GM23338 (cell line): ENCODE measurements around the gene TBC1D21. TPM values are rescaled to one million over a fixed set of nuclear protein-coding genes. Genes with fewer than 3 reads are reported as not detected.

Experiments used
- ATAC-seq: fragments of 200-7000 bp; cut with Tn5 transposase; 3 replicates; pipeline ENCODE4 v1.9.1; 2020
- DNase-seq: peaks from one replicate; pipeline ENCODE4 v3.0.0-alpha.2; 2015; ENCODE audit warnings: low spot score
- H2AFZ ChIP-seq: fragments of 200-600 bp; sonication (generic); 2 replicates; pipeline ENCODE4 v1.8.0; 2016; ENCODE audit warnings: antibody characterized with exemption, mild to moderate bottlenecking, moderate library complexity
- H3F3A ChIP-seq: fragments of 200-600 bp; sonication (generic); replicated peaks from 2 replicates; pipeline ENCODE4 v1.8.0; 2017; ENCODE audit warnings: antibody characterized with exemption, mixed run types, low read depth
- H3K27ac ChIP-seq: fragments of 200-600 bp; sonication (generic); 2 replicates; pipeline ENCODE4 v1.6.1; 2016; ENCODE audit warnings: low read depth
- H3K27me3 ChIP-seq: fragments of 200-600 bp; sonication (generic); 2 replicates; pipeline ENCODE4 v1.8.0; 2016; ENCODE audit warnings: mild to moderate bottlenecking, mixed run types, moderate library complexity; ENCODE audit not compliant: insufficient read depth
- H3K36me3 ChIP-seq: fragments of 200-600 bp; sonication (generic); 2 replicates; pipeline ENCODE4 v1.8.0; 2016; ENCODE audit warnings: mild to moderate bottlenecking; ENCODE audit not compliant: insufficient read depth
- H3K4me1 ChIP-seq: fragments of 200-600 bp; sonication (generic); 2 replicates; pipeline ENCODE4 v1.8.0; 2016; ENCODE audit warnings: mild to moderate bottlenecking, moderate library complexity; ENCODE audit not compliant: insufficient read depth
- H3K4me2 ChIP-seq: fragments of 200-600 bp; sonication (generic); 2 replicates; pipeline ENCODE4 v1.7.1; 2017; ENCODE audit warnings: mixed run types
- H3K4me3 ChIP-seq: fragments of 200-600 bp; sonication (generic); 2 replicates; pipeline ENCODE4 v1.6.1; 2016; ENCODE audit warnings: mixed run types
- H3K79me2 ChIP-seq: fragments of 200-600 bp; sonication (generic); replicated peaks from 2 replicates; pipeline ENCODE4 v1.8.0; 2017; ENCODE audit warnings: mild to moderate bottlenecking; ENCODE audit not compliant: insufficient read depth
- H3K9me2 ChIP-seq: fragments of 200-600 bp; sonication (generic); 2 replicates; pipeline ENCODE4 v1.8.0; 2017; ENCODE audit not compliant: insufficient read depth
- H4K20me1 ChIP-seq: fragments of 200-600 bp; sonication (generic); replicated peaks from 2 replicates; pipeline ENCODE4 v1.8.0; 2017; ENCODE audit warnings: mild to moderate bottlenecking; ENCODE audit not compliant: insufficient read depth
- H3K27ac Mint-ChIP-seq: 2 replicates; pipeline ENCODE4 v1.8.0; 2020; ENCODE audit warnings: inconsistent platforms, mild to moderate bottlenecking, moderate library complexity, mixed read lengths
- H3K27me3 Mint-ChIP-seq: 3 replicates; pipeline ENCODE4 v1.8.0; 2022; ENCODE audit warnings: low read depth, mild to moderate bottlenecking, moderate library complexity, mixed read lengths, inconsistent platforms; ENCODE audit not compliant: insufficient read depth, poor library complexity
- H3K36me3 Mint-ChIP-seq: 3 replicates; pipeline ENCODE4 v1.8.0; 2021; ENCODE audit warnings: low read depth, mild to moderate bottlenecking, inconsistent platforms, moderate library complexity, mixed read lengths
- H3K4me1 Mint-ChIP-seq: 3 replicates; pipeline ENCODE4 v1.8.0; 2020; ENCODE audit warnings: mild to moderate bottlenecking, inconsistent platforms, mixed read lengths
- H3K4me3 Mint-ChIP-seq: 3 replicates; pipeline ENCODE4 v1.8.0; 2021; ENCODE audit warnings: moderate library complexity, mild to moderate bottlenecking, inconsistent platforms, mixed read lengths
- H3K9me3 Mint-ChIP-seq: 3 replicates; pipeline ENCODE4 v1.8.0; 2020; ENCODE audit warnings: moderate library complexity, mild to moderate bottlenecking, inconsistent platforms, mixed read lengths
- CREB1 ChIP-seq: fragments of 250-450 bp; sonication (Bioruptor Pico); IDR thresholded peaks from 2 replicates; pipeline ENCODE4 v1.5.0; 2020; ENCODE audit warnings: low read depth, mild to moderate bottlenecking, moderate library complexity
- CTCF ChIP-seq, 2 experiments: fragments of 200-600 bp in 1 of 2; sonication (generic) in 1 of 2; conservative IDR thresholded peaks; 2 replicates each; pipeline versions ENCODE4 v1.5.1 to v1.6.1; 2016 to 2017; ENCODE audit warnings: antibody characterized with exemption in 2 of 2, low read depth in 2 of 2, mild to moderate bottlenecking in 2 of 2, moderate library complexity in 1 of 2
- ETS1 ChIP-seq: IDR thresholded peaks from 2 replicates; pipeline ENCODE4 v1.6.1; 2016; ENCODE audit warnings: antibody characterized with exemption
- EZH2 ChIP-seq: fragments of 200-600 bp; sonication (generic); IDR thresholded peaks from one replicate; pipeline ENCODE4 v1.8.0; 2017; ENCODE audit warnings: antibody characterized with exemption, mild to moderate bottlenecking, low read depth; ENCODE audit not compliant: unreplicated experiment
- EZH2phosphoT487 ChIP-seq: fragments of 200-600 bp; sonication (generic); IDR thresholded peaks from one replicate; pipeline ENCODE4 v1.8.1; 2018; ENCODE audit warnings: antibody characterized with exemption; ENCODE audit not compliant: unreplicated experiment
- JUNB ChIP-seq: IDR thresholded peaks from one replicate; pipeline ENCODE4 v1.6.1; 2016; ENCODE audit warnings: antibody characterized with exemption; ENCODE audit not compliant: unreplicated experiment
- NANOG ChIP-seq: IDR thresholded peaks from 2 replicates; pipeline ENCODE4 v1.6.1; 2016; ENCODE audit warnings: antibody characterized with exemption, borderline replicate concordance
- POLR2AphosphoS5 ChIP-seq: IDR thresholded peaks from 2 replicates; pipeline ENCODE4 v1.6.1; 2016; ENCODE audit warnings: antibody characterized with exemption, low read depth
- REST ChIP-seq: IDR thresholded peaks from one replicate; pipeline ENCODE4 v1.6.1; 2018; ENCODE audit warnings: antibody characterized with exemption; ENCODE audit not compliant: unreplicated experiment
- STAT1 ChIP-seq: IDR thresholded peaks from one replicate; pipeline ENCODE4 v1.6.1; 2016; ENCODE audit warnings: antibody characterized with exemption; ENCODE audit not compliant: unreplicated experiment
- ZNF114 ChIP-seq: fragments of 250-450 bp; sonication (Bioruptor Pico); IDR thresholded peaks from 2 replicates; pipeline ENCODE4 v1.5.0; 2020; ENCODE audit warnings: mild to moderate bottlenecking, moderate library complexity
- ZNF331 ChIP-seq: fragments of 250-450 bp; sonication (Bioruptor Pico); IDR thresholded peaks from 2 replicates; pipeline ENCODE4 v1.5.0; 2020; ENCODE audit warnings: low read depth, mild to moderate bottlenecking, moderate library complexity
- ZNF462 ChIP-seq: fragments of 250-450 bp; sonication (Bioruptor Pico); IDR thresholded peaks from 2 replicates; pipeline ENCODE4 v1.5.0; 2020; ENCODE audit warnings: mild to moderate bottlenecking, moderate library complexity
- polyA plus RNA-seq: library from polyadenylated mRNA; unstranded; fragments of >200 nt; fragmentation: Nextera tagmentation; extraction: Ambion mirVana; gene quantifications from 2 replicates; pipeline ENCODE4 v1.2.1, GENCODE V29; 2016
- total RNA-seq: library from RNA; depleted of rRNA; stranded (reverse); fragments of >200 nt; shearing (Covaris generic); gene quantifications from 2 replicates; pipeline ENCODE4 v1.2.3, GENCODE V29; 2014

Gene TBC1D21
- total and polyA plus RNA-seq, 2 experiments from 2014 or later, result not detected

DNA sequence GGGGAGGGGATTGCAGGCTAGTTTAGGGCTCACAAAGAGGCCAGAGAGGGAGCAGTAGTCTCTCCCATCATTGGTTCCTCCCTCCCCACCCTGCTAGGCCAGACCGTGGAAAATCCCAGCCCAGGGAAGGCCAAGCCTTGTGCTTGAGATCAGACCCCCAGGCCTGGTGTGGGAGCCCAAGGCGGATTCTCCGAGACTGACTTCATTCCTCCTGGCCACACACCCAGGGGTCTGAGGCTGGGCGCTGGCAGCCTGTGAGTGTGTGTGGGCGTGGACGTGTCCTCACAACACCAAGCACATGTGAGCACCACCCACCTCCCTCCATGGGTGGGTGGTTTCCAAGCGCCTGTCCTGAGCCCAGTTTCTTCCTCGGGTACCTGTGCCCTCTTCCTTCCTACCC, 57.0 kb downstream of the TBC1D21 start:
- peaks cover 15% of the 10 kb centered on the region; the same call in 1 of the 2 replicates for H3K27me3 ChIP-seq
- no peak for TF ChIP-seq REST
- no peak for TF ChIP-seq CREB1 (CRISPR knock-in tag)
- no peak for TF ChIP-seq POLR2AphosphoS5
- no peak for TF ChIP-seq EZH2
- no peak for TF ChIP-seq ZNF331 (CRISPR knock-in tag)
- no peak for TF ChIP-seq ZNF462 (CRISPR knock-in tag)
- no peak for TF ChIP-seq ZNF114
- no peak for TF ChIP-seq JUNB
- TF ChIP-seq NANOG, result no peak
- TF ChIP-seq EZH2phosphoT487, result no peak
- TF ChIP-seq CTCF (conservative IDR thresholded peaks at IDR 0.05; ENCODE audit: low read depth in 2 of 2), result no peak
- TF ChIP-seq STAT1, result no peak
- no peak for TF ChIP-seq ETS1
- peaks cover 26% of the 10 kb centered on the region for H3K4me1 Mint-ChIP-seq
- H2AFZ ChIP-seq, result no peak overlapping the region
- peaks cover 11% of the 10 kb centered on the region for H3K4me1 ChIP-seq
- no peaks in the 10 kb centered on the region for H3K79me2 ChIP-seq
- H4K20me1 ChIP-seq, result no peaks in the 10 kb centered on the region
- no peak for DNase-seq
- H3K36me3 ChIP-seq, result no peaks in the 10 kb centered on the region
- no peaks in the 10 kb centered on the region for H3K9me3 Mint-ChIP-seq
- no peak for ATAC-seq
- no peaks in the 10 kb centered on the region for H3F3A ChIP-seq
- H3K27me3 Mint-ChIP-seq, result peaks cover 21% of the 10 kb centered on the region
- H3K4me3 Mint-ChIP-seq, result no peak overlapping the region
- H3K9me2 ChIP-seq, result no peaks in the 10 kb centered on the region
- H3K4me3 ChIP-seq, result no peak overlapping the region
- no peaks in the 10 kb centered on the region; the same call in 2 of the 3 replicates for H3K36me3 Mint-ChIP-seq
- no peak overlapping the region for H3K27ac ChIP-seq
- H3K4me2 ChIP-seq, result no peak overlapping the region
- H3K27ac Mint-ChIP-seq, result no peak overlapping the region
